HG02571 (cell line): Measurements from ENCODE around the gene MAOA.
"Not testable (repeated sequence)": the region's sequence is repeated elsewhere in the genome, so short reads cannot be mapped to it uniquely, and the experiment has no call there.

Experiments used
- ATAC-seq: cut with Tn5 transposase; IDR thresholded peaks from one replicate; pipeline ENCODE4 v1.9.1; 2021; ENCODE audit warnings: mild to moderate bottlenecking, moderate library complexity; ENCODE audit not compliant: unreplicated experiment

Gene MAOA

GRCh38 chrX:43661521-43662240 lies 5.6 kb downstream of the MAOA start:
- ATAC-seq = no peak

DNA sequence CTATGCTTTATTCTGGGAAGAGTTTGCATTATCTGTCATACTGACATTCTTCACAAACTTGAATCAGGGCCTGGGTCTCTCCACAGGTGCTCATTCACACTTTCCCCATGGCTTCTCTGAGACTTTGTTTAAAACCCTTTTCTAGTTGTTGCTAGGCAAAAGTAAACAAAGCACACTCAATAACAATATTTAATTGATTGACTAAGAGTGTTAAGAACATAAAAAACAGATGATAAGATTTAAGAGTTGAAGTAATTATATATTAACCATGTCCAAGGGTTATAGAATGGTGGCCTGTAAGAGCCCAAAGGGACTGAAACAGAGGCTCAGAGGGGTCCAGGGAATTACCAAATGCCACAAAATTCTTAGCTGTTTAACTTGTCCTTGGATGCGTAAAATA lies 7.1 kb downstream of the MAOA start:
- no peak for ATAC-seq

- ATAC-seq = no peak
These were observed 8.2 kb downstream of the MAOA start for GRCh38 chrX:43664258-43664657.

DNA sequence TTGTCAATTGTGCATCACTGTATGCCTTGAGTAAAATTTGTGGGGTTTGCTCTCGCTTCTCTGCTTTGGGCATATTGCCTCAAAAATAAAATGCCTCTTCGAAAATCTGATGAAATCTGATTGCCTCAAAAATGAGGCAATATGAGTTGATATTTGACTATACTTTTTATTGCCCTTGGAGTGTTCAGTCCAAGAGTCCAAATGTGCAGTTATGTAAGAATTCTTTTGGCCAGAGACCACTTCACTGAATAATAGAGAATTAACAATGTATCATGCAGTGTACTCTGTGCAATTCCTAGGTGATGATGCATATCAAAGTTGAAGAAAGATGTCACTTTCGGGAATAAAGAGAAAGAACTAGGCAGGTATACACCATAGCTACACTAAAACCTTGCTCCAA lies 8.6 kb downstream of the MAOA start:
- no peak for ATAC-seq

DNA sequence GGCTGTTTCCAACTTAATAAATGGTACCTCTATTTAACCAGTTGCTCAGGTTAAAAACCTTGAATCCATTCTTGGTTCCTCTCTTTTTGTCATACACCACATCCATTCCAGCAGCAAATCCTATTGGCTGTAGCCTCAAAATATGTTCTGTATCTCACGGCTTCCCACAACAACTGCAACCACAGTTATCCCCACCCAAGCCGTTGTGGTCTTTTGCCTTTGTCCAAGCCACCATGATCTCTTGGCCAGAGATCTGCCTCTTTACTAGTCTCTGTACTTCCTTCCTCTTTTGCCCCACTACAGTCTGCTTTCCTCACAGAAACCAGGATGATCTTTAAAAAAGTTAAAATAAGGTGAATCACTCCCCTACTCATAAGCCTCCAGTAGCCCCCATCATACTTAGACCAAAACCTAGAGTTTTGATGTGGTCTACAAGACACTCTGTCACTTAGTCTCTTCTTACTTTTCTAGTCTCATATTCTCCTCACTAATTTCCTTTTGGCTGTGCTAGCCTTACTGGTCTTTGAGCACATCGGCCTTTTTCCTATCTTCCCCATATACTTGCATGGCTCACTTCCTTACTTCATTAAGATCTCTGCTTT lies 10.3 kb downstream of the MAOA start:
- no peak for ATAC-seq

GRCh38 chrX:43675965-43676628 lies 20.0 kb downstream of the MAOA start:
- ATAC-seq = not testable (repeated sequence)

DNA sequence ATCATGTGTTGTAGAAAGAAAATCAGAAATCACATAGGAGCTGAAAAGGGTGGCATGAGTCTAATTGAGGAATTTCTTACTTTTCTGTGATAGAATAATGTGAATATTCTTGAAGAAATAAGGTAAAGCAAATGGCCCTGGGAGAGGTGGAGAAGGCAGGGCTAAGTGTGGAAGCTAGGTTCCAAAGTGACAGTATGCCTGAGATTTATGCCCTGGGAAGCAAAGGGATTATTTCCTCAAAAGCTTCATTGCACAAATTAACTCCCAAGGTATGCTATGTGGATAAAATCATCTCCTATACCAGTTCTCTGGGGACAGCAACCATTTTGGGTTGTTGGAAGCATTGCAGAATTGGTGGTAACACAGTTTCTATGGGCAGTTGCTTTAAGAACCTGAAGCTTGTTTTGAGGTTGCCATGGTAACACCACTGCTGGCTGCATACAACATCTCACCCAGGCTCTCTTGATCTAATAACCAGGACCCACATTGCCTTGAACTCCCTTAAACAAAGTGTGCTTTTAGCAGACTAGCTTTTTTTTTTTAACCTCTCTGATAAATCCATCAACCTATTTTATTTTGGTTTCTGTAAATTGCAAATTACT lies 21.0 kb downstream of the MAOA start:
- ATAC-seq = no peak

DNA sequence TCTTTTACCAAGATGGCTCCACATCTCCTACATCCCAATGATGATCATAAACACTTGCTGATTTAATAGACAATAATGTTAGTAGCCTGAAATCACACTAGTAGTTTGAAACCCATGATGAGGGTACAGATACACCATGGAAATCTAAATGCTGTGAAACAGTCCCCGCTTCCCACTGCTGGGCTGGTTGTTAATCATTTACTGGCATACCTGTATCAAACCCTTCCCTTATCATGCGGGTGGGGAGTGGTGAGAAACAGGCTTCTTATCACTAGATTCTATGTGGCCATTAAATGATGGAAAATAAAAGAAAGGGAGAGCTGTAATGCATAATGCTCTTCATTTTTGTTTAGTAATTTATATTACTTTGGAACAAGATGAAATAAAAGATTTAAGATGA lies 21.9 kb downstream of the MAOA start:
- no peak for ATAC-seq

- no peak for ATAC-seq
These were observed 23.0 kb downstream of the MAOA start for GRCh38 chrX:43679058-43679457.

DNA sequence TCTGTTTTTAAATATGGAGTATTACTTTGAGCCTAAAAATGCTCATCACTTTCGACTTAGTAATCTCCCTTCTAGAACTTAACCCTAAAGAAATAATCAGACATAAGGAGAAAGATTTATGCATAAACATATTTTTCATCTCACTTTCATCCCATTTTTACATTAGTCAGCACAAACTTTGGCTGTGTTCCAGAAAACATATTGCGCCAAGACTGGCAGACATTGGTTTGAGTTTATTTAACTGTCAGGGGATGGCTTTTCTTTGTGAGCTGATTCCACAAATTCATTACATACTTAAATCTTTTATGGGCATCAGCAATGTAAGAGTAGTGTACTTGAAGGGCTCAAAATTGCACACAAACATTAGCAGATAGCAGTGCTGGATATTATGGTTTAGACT lies 23.7 kb downstream of the MAOA start:
- ATAC-seq = no peak

DNA sequence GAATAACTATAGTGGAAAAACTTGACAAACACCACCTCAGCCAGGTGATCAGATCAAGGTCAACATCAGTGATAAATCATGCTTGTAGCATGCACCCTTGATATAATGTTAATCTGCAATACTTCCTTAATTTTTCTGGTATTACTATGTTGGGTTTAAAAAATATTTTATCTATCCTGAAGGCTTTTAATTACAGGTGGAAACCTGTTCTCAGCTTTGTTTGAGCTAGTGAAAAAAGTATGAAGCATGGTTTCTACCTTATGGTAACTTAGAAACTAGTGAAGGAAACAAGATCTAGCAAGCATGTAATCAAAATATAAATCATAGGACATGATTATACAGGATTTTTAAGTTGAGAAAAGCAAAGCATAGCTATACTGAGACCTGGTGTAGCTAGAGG lies 26.6 kb downstream of the MAOA start:
- no peak for ATAC-seq

DNA sequence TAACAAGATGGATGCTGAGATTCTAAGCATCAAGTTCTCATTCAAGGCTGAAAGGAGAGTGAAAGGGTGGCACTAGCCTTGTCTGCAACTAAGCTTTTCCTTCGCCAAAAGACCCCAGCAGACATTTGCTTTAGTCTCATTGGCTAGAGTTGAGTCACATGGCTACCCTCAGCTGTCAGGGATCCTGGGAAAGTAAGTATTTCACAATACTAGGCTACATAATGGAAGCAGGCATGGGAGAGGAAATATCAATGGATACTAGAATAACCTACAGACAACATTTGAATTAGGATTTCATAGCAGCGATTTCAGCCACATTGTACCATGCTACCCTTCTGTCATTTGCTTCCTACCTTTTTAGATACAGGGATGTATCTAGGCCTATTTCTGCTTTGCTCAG lies 29.1 kb downstream of the MAOA start:
- no peak for ATAC-seq

DNA sequence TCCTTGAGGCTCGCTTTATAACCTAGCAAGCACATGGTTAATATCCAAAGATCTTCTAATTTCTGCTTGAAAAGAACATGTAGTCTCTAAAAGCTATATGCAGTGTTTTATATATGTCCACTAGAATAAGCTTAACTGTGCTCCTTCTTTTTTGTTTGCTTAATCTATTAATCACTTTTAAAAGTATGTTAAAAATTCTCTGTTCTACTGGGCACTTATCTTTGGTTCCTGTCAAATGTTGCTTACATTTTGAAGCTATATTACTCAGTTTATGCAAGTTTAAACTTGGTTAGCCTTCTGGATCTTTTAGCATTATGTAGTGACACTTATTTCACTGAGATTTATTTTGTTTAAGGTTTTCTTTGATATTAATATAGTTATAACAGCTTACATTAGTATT lies 32.5 kb downstream of the MAOA start:
- ATAC-seq = no peak

DNA sequence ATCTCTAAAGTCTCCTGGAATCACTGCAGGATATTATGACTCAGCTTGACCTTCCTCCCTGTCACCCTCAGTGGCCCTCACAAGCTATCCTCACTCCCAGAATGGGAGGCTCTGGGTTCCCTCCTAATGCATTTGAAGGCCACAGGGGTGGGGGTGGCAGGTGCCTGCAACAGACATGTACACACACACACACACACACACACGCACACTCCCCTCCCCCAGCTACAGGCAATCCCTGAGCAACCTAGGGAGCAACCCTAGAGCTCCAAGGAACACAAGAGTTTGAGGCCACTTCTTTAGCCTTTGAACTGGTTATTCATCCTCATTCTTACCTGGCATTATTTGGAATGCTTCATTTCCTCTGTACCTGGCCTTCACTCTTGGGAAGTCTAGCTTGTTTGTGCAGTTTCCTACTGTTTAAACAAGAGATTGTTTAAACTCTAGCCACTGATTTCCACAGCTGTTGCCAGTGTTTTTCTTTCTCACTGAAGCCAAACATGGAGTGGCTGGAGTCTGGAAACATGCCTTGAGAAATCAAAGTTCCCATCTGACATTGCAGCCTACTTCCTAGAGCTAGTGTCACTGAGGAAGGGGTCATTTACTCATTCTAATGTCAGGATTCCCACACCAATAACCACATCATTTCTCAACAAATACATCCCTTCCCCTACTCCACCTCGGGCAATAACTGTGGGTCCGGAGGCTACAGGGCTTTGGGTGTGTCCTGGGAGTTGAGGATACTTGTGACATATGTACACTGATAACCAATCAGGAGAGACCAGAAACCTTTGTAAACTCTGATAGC lies 37.7 kb downstream of the MAOA start:
- ATAC-seq = no peak

DNA sequence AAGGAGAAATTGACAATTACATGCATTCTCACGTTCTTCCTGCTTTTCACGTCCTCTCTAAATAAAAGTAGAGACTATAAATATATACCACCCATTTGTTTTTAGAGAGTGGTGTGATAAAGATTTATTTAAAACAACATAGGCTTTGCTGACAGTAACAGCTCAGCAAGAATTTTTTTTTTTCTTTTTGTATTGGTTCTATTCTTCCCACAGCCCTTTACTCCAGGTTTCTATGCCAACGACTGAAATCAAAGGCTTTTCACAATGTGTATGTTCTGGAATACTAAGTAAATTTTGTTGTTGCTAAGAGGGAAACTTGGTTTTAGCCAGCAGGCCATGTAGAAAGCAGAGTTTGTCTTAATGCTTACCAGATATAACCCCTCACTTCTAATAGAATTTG lies 43.4 kb downstream of the MAOA start:
- no peak for ATAC-seq

- no peak for ATAC-seq
These were observed 46.0 kb downstream of the MAOA start for GRCh38 chrX:43702079-43702524.

- no peak for ATAC-seq
These were observed 46.6 kb downstream of the MAOA start for GRCh38 chrX:43702660-43703059.

DNA sequence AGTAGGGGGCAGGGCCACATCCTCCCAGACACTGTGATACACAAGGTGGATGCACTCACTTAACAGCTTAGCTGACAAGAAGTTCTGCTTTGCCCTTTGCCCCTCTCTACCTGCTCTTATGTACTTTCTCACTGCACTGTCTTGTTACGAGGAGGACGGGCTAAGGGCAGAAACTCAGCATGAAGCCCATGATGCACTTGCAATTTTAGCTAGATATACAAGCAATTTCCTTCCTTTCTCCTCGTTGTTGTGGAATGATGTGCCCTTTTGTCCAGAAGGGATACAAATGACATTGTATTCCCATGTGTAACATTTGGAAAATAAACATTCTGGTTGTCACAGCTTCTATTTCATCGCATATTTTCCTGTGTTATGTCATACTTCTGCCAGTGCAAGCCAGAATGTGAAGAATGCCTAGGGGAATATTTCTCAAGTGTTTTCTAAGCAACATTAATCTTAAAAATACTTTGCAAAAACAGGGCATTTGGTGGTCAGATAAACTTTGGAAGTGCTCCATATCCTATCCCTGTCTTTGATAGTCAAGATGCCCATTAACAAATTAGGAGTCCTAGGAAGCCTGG lies 47.2 kb downstream of the MAOA start:
- ATAC-seq = no peak

GRCh38 chrX:43706786-43707370 lies 50.8 kb downstream of the MAOA start:
- no peak for ATAC-seq

- no peak for ATAC-seq
These were observed 51.9 kb downstream of the MAOA start for GRCh38 chrX:43707812-43708548.
